ENCODE measurements around the gene POU3F3. TPM values are rescaled to one million over a fixed set of nuclear protein-coding genes. Genes with fewer than 3 reads are reported as not detected.

POU3F3 gene
- total RNA-seq: not detected in 2 replicates

- Mint-ChIP-seq H3K27ac (peak within 1 kb of the TSS; percentile 95), H3K36me3 (ENCODE audit: low read depth) (peaks cover 9% of the 10 kb centered on the region), H3K4me1 (ENCODE audit: low read depth) (peaks cover 30% of the 10 kb centered on the region), H3K9me3 (no peaks in the 10 kb centered on the region), H3K4me3 (peak within 1 kb of the TSS; percentile 66), H3K27me3 (ENCODE audit: insufficient read depth) (peaks cover 74% of the 10 kb centered on the region)
- intact Hi-C loops (cut with micrococcal nuclease): no loop called here
- DNase-seq (ENCODE audit: low spot score): no peak
Measured at GRCh38 chr2:104853534-104854497, at the start of gene POU3F3. Gene POU3F3, plus strand, starts transcription at chr2:104854115. Its CDS starts 1,396 bp downstream, at chr2:104855511.

GRCh38 chr2:104804148-104804890 is 49.6 kb upstream of the POU3F3 start:
- H3K27me3 Mint-ChIP-seq (ENCODE audit: insufficient read depth): no peaks in the 10 kb centered on the region
- no peak for DNase-seq (ENCODE audit: low spot score)
- intact Hi-C loops (cut with micrococcal nuclease): no loop called here
- no peaks in the 10 kb centered on the region for H3K4me1 Mint-ChIP-seq (ENCODE audit: low read depth)
- no peaks in the 10 kb centered on the region for H3K36me3 Mint-ChIP-seq (ENCODE audit: low read depth)
- no peak overlapping the region for H3K27ac Mint-ChIP-seq
- peaks cover 11% of the 10 kb centered on the region for H3K9me3 Mint-ChIP-seq
- H3K4me3 Mint-ChIP-seq: no peak overlapping the region

GRCh38 chr2:104812286-104812685 is 41.6 kb upstream of the POU3F3 start:
- Mint-ChIP-seq H3K4me3 (no peak overlapping the region), H3K4me1 (ENCODE audit: low read depth) (no peaks in the 10 kb centered on the region), H3K36me3 (ENCODE audit: low read depth) (no peaks in the 10 kb centered on the region), H3K9me3 (no peaks in the 10 kb centered on the region), H3K27me3 (ENCODE audit: insufficient read depth) (no peaks in the 10 kb centered on the region), H3K27ac (no peak overlapping the region)
- no peak for DNase-seq (ENCODE audit: low spot score)
- intact Hi-C loops (cut with micrococcal nuclease): no loop called here

GRCh38 chr2:104816143-104816542 is 37.8 kb upstream of the POU3F3 start:
- DNase-seq (ENCODE audit: low spot score): no peak
- intact Hi-C loops (cut with micrococcal nuclease): no loop called here
- Mint-ChIP-seq H3K4me3 (no peak overlapping the region), H3K9me3 (no peaks in the 10 kb centered on the region), H3K4me1 (ENCODE audit: low read depth) (no peaks in the 10 kb centered on the region), H3K36me3 (ENCODE audit: low read depth) (no peaks in the 10 kb centered on the region), H3K27ac (no peak overlapping the region), H3K27me3 (ENCODE audit: insufficient read depth) (no peaks in the 10 kb centered on the region)

- no peak for DNase-seq (ENCODE audit: low spot score)
- Mint-ChIP-seq H3K9me3 (no peaks in the 10 kb centered on the region), H3K27ac (no peak overlapping the region), H3K4me1 (ENCODE audit: low read depth) (no peaks in the 10 kb centered on the region), H3K36me3 (ENCODE audit: low read depth) (no peaks in the 10 kb centered on the region), H3K27me3 (ENCODE audit: insufficient read depth) (no peaks in the 10 kb centered on the region), H3K4me3 (no peak overlapping the region)
- intact Hi-C loops (cut with micrococcal nuclease): no loop called here
Measured at GRCh38 chr2:104818264-104818663, 35.7 kb upstream of the POU3F3 start.

- no peak for DNase-seq (ENCODE audit: low spot score)
- Mint-ChIP-seq H3K27ac (no peak overlapping the region), H3K4me1 (ENCODE audit: low read depth) (no peaks in the 10 kb centered on the region), H3K9me3 (peaks cover 16% of the 10 kb centered on the region), H3K36me3 (ENCODE audit: low read depth) (no peaks in the 10 kb centered on the region), H3K4me3 (no peak overlapping the region), H3K27me3 (ENCODE audit: insufficient read depth) (peaks cover 3% of the 10 kb centered on the region)
- intact Hi-C loops (cut with micrococcal nuclease): no loop called here
Measured at GRCh38 chr2:104820126-104820525, 33.8 kb upstream of the POU3F3 start.

- Mint-ChIP-seq H3K27ac (no peak overlapping the region), H3K9me3 (peaks cover 16% of the 10 kb centered on the region), H3K4me1 (ENCODE audit: low read depth) (no peaks in the 10 kb centered on the region), H3K27me3 (ENCODE audit: insufficient read depth) (peaks cover 3% of the 10 kb centered on the region), H3K4me3 (no peak overlapping the region), H3K36me3 (ENCODE audit: low read depth) (no peaks in the 10 kb centered on the region)
- intact Hi-C loops (cut with micrococcal nuclease): no loop called here
- no peak for DNase-seq (ENCODE audit: low spot score)
Measured at GRCh38 chr2:104825124-104825865, 28.6 kb upstream of the POU3F3 start.

- Mint-ChIP-seq H3K9me3 (peaks cover 16% of the 10 kb centered on the region), H3K4me3 (no peak overlapping the region), H3K4me1 (ENCODE audit: low read depth) (no peaks in the 10 kb centered on the region), H3K27ac (no peak overlapping the region), H3K36me3 (ENCODE audit: low read depth) (no peaks in the 10 kb centered on the region), H3K27me3 (ENCODE audit: insufficient read depth) (peaks cover 3% of the 10 kb centered on the region)
- no peak for DNase-seq (ENCODE audit: low spot score)
- intact Hi-C loops (cut with micrococcal nuclease): no loop called here
Measured at GRCh38 chr2:104826016-104826415, 27.9 kb upstream of the POU3F3 start.

GRCh38 chr2:104831742-104832141 is 22.2 kb upstream of the POU3F3 start:
- peaks cover 5% of the 10 kb centered on the region for H3K27me3 Mint-ChIP-seq (ENCODE audit: insufficient read depth)
- H3K36me3 Mint-ChIP-seq (ENCODE audit: low read depth): no peaks in the 10 kb centered on the region
- no peak for DNase-seq (ENCODE audit: low spot score)
- no peak overlapping the region for H3K27ac Mint-ChIP-seq
- no peak overlapping the region for H3K4me3 Mint-ChIP-seq
- H3K4me1 Mint-ChIP-seq (ENCODE audit: low read depth): no peaks in the 10 kb centered on the region
- intact Hi-C loops (cut with micrococcal nuclease): no loop called here
- no peaks in the 10 kb centered on the region for H3K9me3 Mint-ChIP-seq

GRCh38 chr2:104834431-104835153 is 19.3 kb upstream of the POU3F3 start:
- intact Hi-C loops (cut with micrococcal nuclease): no loop called here
- Mint-ChIP-seq H3K27me3 (ENCODE audit: insufficient read depth) (peaks cover 7% of the 10 kb centered on the region), H3K4me3 (no peak overlapping the region), H3K4me1 (ENCODE audit: low read depth) (no peaks in the 10 kb centered on the region), H3K36me3 (ENCODE audit: low read depth) (no peaks in the 10 kb centered on the region), H3K9me3 (no peaks in the 10 kb centered on the region), H3K27ac (no peak overlapping the region)
- DNase-seq (ENCODE audit: low spot score): no peak

GRCh38 chr2:104836265-104836664 is 17.6 kb upstream of the POU3F3 start:
- Mint-ChIP-seq H3K4me3 (no peak overlapping the region), H3K27me3 (ENCODE audit: insufficient read depth) (peaks cover 20% of the 10 kb centered on the region), H3K36me3 (ENCODE audit: low read depth) (no peaks in the 10 kb centered on the region), H3K4me1 (ENCODE audit: low read depth) (no peaks in the 10 kb centered on the region), H3K27ac (no peak overlapping the region), H3K9me3 (no peaks in the 10 kb centered on the region)
- no peak for DNase-seq (ENCODE audit: low spot score)
- intact Hi-C loops (cut with micrococcal nuclease): no loop called here

- no peak overlapping the region for H3K27ac Mint-ChIP-seq
- peaks cover 25% of the 10 kb centered on the region for H3K27me3 Mint-ChIP-seq (ENCODE audit: insufficient read depth)
- H3K36me3 Mint-ChIP-seq (ENCODE audit: low read depth): no peaks in the 10 kb centered on the region
- no peaks in the 10 kb centered on the region for H3K4me1 Mint-ChIP-seq (ENCODE audit: low read depth)
- DNase-seq (ENCODE audit: low spot score): no peak
- H3K9me3 Mint-ChIP-seq: no peaks in the 10 kb centered on the region
- intact Hi-C loops (cut with micrococcal nuclease): no loop called here
- no peak overlapping the region for H3K4me3 Mint-ChIP-seq
Measured at GRCh38 chr2:104836841-104837240, 17.1 kb upstream of the POU3F3 start.

Measured in activated T-helper 1 cell treated with anti-CD3 and anti-CD28 coated beads, Interleukin-12 subunit alpha, Interleukin-12 subunit beta, Interleukin-2, Interleukin-4 antibody, amounts not matched to agents 30 ng/mL and 10 ng/mL and 1 ng/mL, durations not matched to agents 14 hours and 24 hours and 36 hours (primary cell).